Activated B cell treated with CpG ODN at 0.5 μM for 24 hours (primary cell): ENCODE data around the gene MTHFD2L. TPM values are rescaled to one million over a fixed set of nuclear protein-coding genes. Genes with fewer than 3 reads are reported as not detected.

ENCODE experiments used
- ATAC-seq: fragments of 200-7000 bp; cut with Tn5 transposase; one replicate; pipeline ENCODE4 v1.10.0; 2021; ENCODE audit warnings: low read depth, mild to moderate bottlenecking, moderate library complexity
- CTCF ChIA-PET: fragments of 350-600 bp; sonication (Branson Sonifier 250); formaldehyde crosslinking; loops from one replicate; lab custom pipeline; 2021; ENCODE audit warnings: antibody characterized with exemption; lab: Charles Lee
- POLR2A ChIA-PET: fragments of 350-600 bp; sonication (Branson Sonifier 250); formaldehyde crosslinking; loops from one replicate; lab custom pipeline; 2021; ENCODE audit warnings: antibody characterized with exemption; lab: Charles Lee
- DNase-seq: peaks from one replicate; pipeline ENCODE4 v3.0.0; 2022
- H3K27ac Mint-ChIP-seq: one replicate; pipeline ENCODE4 v1.8.0; 2020; ENCODE audit warnings: mixed read lengths
- H3K27me3 Mint-ChIP-seq: one replicate; pipeline ENCODE4 v1.8.0; 2021; ENCODE audit warnings: mixed read lengths
- H3K36me3 Mint-ChIP-seq: one replicate; pipeline ENCODE4 v1.8.0; 2021; ENCODE audit warnings: low read depth, mixed read lengths
- H3K4me1 Mint-ChIP-seq: one replicate; pipeline ENCODE4 v1.8.0; 2021; ENCODE audit warnings: mixed read lengths
- H3K4me3 Mint-ChIP-seq: one replicate; pipeline ENCODE4 v1.8.0; 2020; ENCODE audit warnings: mild to moderate bottlenecking, mixed read lengths
- H3K9me3 Mint-ChIP-seq: one replicate; pipeline ENCODE4 v1.8.0; 2020; ENCODE audit warnings: mixed read lengths
- CTCF ChIP-seq: fragments of 200-600 bp; IDR thresholded peaks from one replicate; pipeline ENCODE4 v1.8.0; 2022; ENCODE audit warnings: antibody characterized with exemption, mild to moderate bottlenecking
- intact Hi-C: fragments of 100-400 bp; cut with micrococcal nuclease; formaldehyde crosslinking; loops from one replicate; pipeline ENCODE4 v1.15.1; 2024
- total RNA-seq: library from RNA; stranded (reverse); gene quantifications from 2 replicates; pipeline ENCODE4 v1.2.3, GENCODE V29; 2022

Gene MTHFD2L
- total RNA-seq, 1 donor from 2014 or later = 14.3 TPM

- ATAC-seq (no peak), DNase-seq (no peak)
- ChIA-PET POLR2A (no interaction called here), CTCF (no interaction called here)
- no peak overlapping the region for H3K27ac Mint-ChIP-seq
- H3K27me3 Mint-ChIP-seq = no peaks in the 10 kb centered on the region
- H3K4me3 Mint-ChIP-seq = no peak overlapping the region
- peaks cover 5% of the 10 kb centered on the region for H3K4me1 Mint-ChIP-seq
- no peak for TF ChIP-seq CTCF
- no peaks in the 10 kb centered on the region for H3K36me3 Mint-ChIP-seq
- intact Hi-C loops = no loop called here
- H3K9me3 Mint-ChIP-seq = no peaks in the 10 kb centered on the region
Measured at GRCh38 chr4:74305000-74305399, 147.1 kb downstream of the MTHFD2L start.

- ChIA-PET CTCF (no interaction called here), POLR2A (no interaction called here)
- Mint-ChIP-seq H3K4me3 (no peak overlapping the region), H3K27me3 (no peaks in the 10 kb centered on the region), H3K4me1 (peaks cover 5% of the 10 kb centered on the region), H3K36me3 (no peaks in the 10 kb centered on the region), H3K27ac (no peak overlapping the region), H3K9me3 (no peaks in the 10 kb centered on the region)
- TF ChIP-seq CTCF = no peak
- ATAC-seq (no peak), DNase-seq (no peak)
- intact Hi-C loops = no loop called here
Measured at GRCh38 chr4:74307170-74307569, 149.3 kb downstream of the MTHFD2L start.

GRCh38 chr4:74308215-74308614 lies 150.3 kb downstream of the MTHFD2L start, which contains the start of gene EPGN:
EPGN (plus strand) TSS chr4:74308470; CDS start chr4:74308534, 64 bp downstream.
- DNase-seq = no peak
- Mint-ChIP-seq H3K4me1 (peaks cover 5% of the 10 kb centered on the region), H3K4me3 (no peak within 1 kb of the TSS), H3K9me3 (no peaks in the 10 kb centered on the region), H3K27ac (no peak within 1 kb of the TSS), H3K36me3 (no peaks in the 10 kb centered on the region), H3K27me3 (no peaks in the 10 kb centered on the region)
- ChIA-PET POLR2A (no interaction called here), CTCF (no interaction called here)
- no peak for ATAC-seq
- intact Hi-C loops = no loop called here
- TF ChIP-seq CTCF = no peak

GRCh38 chr4:74309223-74309622 lies 151.3 kb downstream of the MTHFD2L start:
- DNase-seq (no peak), ATAC-seq (no peak)
- no peak overlapping the region for H3K4me3 Mint-ChIP-seq
- H3K9me3 Mint-ChIP-seq = no peaks in the 10 kb centered on the region
- no peak for TF ChIP-seq CTCF
- CTCF ChIA-PET = interaction anchor here (0.9 to 1.2 kb wide), 3 partner anchors 10 to 120 kb away, joined by 3 to 4 read pairs (median 3); no protein-coding TSS in a partner anchor
- H3K4me1 Mint-ChIP-seq = peaks cover 5% of the 10 kb centered on the region
- no peaks in the 10 kb centered on the region for H3K27me3 Mint-ChIP-seq
- no peaks in the 10 kb centered on the region for H3K36me3 Mint-ChIP-seq
- intact Hi-C loops = no loop called here
- POLR2A ChIA-PET = no interaction called here
- no peak overlapping the region for H3K27ac Mint-ChIP-seq

- TF ChIP-seq CTCF = no peak
- Mint-ChIP-seq H3K36me3 (no peaks in the 10 kb centered on the region), H3K4me3 (no peak overlapping the region), H3K4me1 (peaks cover 5% of the 10 kb centered on the region), H3K27ac (no peak overlapping the region), H3K9me3 (no peaks in the 10 kb centered on the region), H3K27me3 (no peaks in the 10 kb centered on the region)
- intact Hi-C loops = loop anchor here (1.0 to 10.0 kb wide), 4 partner anchors 84 to 647 kb away; no protein-coding TSS in a partner anchor
- ChIA-PET CTCF (interaction anchor here (2.0 kb wide), 1 partner anchor 122 kb away, joined by 14 read pairs; no protein-coding TSS in a partner anchor), POLR2A (no interaction called here)
- no peak for DNase-seq
- ATAC-seq = peak; percentile 40
Measured at GRCh38 chr4:74311696-74312313, 153.9 kb downstream of the MTHFD2L start.
